ENCODE results near the gene LINC01488. TPM values are rescaled to one million over a fixed set of nuclear protein-coding genes. Genes with fewer than 3 reads are reported as not detected.
A peak's percentile ranks its signal among the peaks of the same experiment; 100 is the strongest.

The LINC01488 gene
- total and polyA plus RNA-seq, 9 of the 15 experiments (the other 6 are each of a cell fraction or from before 2014, with no cell fraction given) = not detected

DNA sequence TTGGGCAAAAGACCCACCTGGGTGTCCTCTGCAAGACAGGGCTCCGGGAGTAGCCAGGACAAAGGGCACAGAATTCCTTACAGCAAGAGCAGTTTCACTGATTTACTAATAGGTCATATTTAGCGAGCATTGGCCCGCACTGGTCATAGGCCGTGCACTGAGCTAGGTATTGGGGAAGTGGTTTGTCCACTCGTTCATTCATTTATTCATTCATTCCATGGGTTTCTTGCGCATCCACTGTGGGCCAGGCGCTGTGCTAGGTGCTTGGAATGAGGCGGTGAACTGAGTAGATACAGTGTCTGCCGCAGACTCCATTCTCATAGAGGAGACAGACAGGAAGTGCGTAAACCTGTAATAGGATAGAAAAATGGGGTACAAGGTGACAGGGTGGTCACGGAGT is 13.2 kb upstream of the LINC01488 start:
- H3K27ac ChIP-seq (ENCODE audit: extremely low read depth, low read depth, low read length) = no peak overlapping the region
- H3K9me3 ChIP-seq (replicated peaks; ENCODE audit: control insufficient read depth, insufficient read depth, low read depth, low read length) = no peaks in the 10 kb centered on the region
- DNase-seq (ENCODE audit: extremely low read depth in 1 of 4, low spot score in 3 of 4) (no peak), FAIRE-seq (no peak), ATAC-seq (no peak)
- H3K79me2 ChIP-seq (ENCODE audit: control insufficient read depth, insufficient read depth, low read length) = no peaks in the 10 kb centered on the region
- WGBS (ENCODE audit: insufficient coverage, low coverage, missing lambda C conversion rate) = 70% methylated on average over 11 of the region's 11 CpGs
- H3K27me3 ChIP-seq (ENCODE audit: control insufficient read depth in 2 of 2, insufficient read depth in 2 of 2, low read length in 2 of 2) = peaks cover under 1 to 19% of the 10 kb centered on the region in 2 experiments; a peak in 3 of 5 replicates
- in situ Hi-C loops (cut with MboI) (no loop called here), intact Hi-C loops (cut with micrococcal nuclease) (no loop called here)
- no peak overlapping the region for H2AFZ ChIP-seq (ENCODE audit: low read depth, low read length)
- peaks cover 26 to 41% of the 10 kb centered on the region in 2 experiments for H3K4me1 ChIP-seq (replicated peaks in 1 of 2; ENCODE audit: control insufficient read depth in 2 of 2, insufficient read depth in 2 of 2, low read length in 2 of 2)
- ChIA-PET POLR2A (no interaction called here), CTCF (ENCODE audit: low intra/inter-chr PET ratio) (no interaction called here)
- no TSS peak for BruUV-seq (replicated peaks)
- no peak overlapping the region for H3K4me3 ChIP-seq
- H3K36me3 ChIP-seq (ENCODE audit: control insufficient read depth, insufficient read depth, low read length) = no peaks in the 10 kb centered on the region
- H4K20me1 ChIP-seq (replicated peaks; ENCODE audit: control insufficient read depth, insufficient read depth, low read length) = no peaks in the 10 kb centered on the region; the same call in 1 of the 2 replicates
- H3K9me1 ChIP-seq (ENCODE audit: control insufficient read depth, insufficient read depth, low read length) = no peaks in the 10 kb centered on the region
- no peak overlapping the region for H3K9ac ChIP-seq (ENCODE audit: insufficient read depth in 1 of 2, low read depth in 2 of 2, low read length in 2 of 2)
- H3K4me2 ChIP-seq (ENCODE audit: insufficient read depth, low read length) = no peak overlapping the region
- TF ChIP-seq, protein P1, sequence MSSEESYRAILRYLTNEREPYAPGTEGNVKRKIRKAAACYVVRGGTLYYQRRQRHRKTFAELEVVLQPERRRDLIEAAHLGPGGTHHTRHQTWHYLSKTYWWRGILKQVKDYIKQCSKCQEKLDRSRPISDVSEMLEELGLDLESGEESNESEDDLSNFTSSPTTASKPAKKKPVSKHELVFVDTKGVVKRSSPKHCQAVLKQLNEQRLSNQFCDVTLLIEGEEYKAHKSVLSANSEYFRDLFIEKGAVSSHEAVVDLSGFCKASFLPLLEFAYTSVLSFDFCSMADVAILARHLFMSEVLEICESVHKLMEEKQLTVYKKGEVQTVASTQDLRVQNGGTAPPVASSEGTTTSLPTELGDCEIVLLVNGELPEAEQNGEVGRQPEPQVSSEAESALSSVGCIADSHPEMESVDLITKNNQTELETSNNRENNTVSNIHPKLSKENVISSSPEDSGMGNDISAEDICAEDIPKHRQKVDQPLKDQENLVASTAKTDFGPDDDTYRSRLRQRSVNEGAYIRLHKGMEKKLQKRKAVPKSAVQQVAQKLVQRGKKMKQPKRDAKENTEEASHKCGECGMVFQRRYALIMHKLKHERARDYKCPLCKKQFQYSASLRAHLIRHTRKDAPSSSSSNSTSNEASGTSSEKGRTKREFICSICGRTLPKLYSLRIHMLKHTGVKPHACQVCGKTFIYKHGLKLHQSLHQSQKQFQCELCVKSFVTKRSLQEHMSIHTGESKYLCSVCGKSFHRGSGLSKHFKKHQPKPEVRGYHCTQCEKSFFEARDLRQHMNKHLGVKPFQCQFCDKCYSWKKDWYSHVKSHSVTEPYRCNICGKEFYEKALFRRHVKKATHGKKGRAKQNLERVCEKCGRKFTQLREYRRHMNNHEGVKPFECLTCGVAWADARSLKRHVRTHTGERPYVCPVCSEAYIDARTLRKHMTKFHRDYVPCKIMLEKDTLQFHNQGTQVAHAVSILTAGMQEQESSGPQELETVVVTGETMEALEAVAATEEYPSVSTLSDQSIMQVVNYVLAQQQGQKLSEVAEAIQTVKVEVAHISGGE (CRISPR knock-in tag; IDR thresholded peaks at IDR 0.05) = no peak
- TF ChIP-seq RBM17 (IDR thresholded peaks at IDR 0.05; ENCODE audit: borderline replicate concordance, low read depth, low read length) (no peak), ZNF24 (IDR thresholded peaks at IDR 0.05) (peak; percentile 76; the same call in 1 of the 2 replicates), SPI1 (IDR thresholded peaks at IDR 0.05; ENCODE audit: borderline replicate concordance, low read depth, low read length) (0 out of 2 replicates have a peak, but pooled peaks have one; percentile 24), ZNF3 (CRISPR knock-in tag; IDR thresholded peaks at IDR 0.05) (no peak)

All from K562 (cell line).